MM.1S (cell line): ENCODE measurements around the gene TRMT61B.

Experiments
- EZH2 ChIP-seq: fragments of 300-600 bp; sonication (generic); optimal IDR thresholded peaks from 2 replicates; pipeline ENCODE3; 2017; ENCODE audit warnings: low read depth, mild to moderate bottlenecking, antibody characterized with exemption, low read length, mixed read lengths
- TF ChIP-seq, protein P1 (sequence below): fragments of 300-600 bp; sonication (generic); IDR thresholded peaks from 2 replicates; pipeline ENCODE4 v1.5.1; 2016; ENCODE audit warnings: antibody characterized with exemption, low read length, mixed read lengths

DNA sequence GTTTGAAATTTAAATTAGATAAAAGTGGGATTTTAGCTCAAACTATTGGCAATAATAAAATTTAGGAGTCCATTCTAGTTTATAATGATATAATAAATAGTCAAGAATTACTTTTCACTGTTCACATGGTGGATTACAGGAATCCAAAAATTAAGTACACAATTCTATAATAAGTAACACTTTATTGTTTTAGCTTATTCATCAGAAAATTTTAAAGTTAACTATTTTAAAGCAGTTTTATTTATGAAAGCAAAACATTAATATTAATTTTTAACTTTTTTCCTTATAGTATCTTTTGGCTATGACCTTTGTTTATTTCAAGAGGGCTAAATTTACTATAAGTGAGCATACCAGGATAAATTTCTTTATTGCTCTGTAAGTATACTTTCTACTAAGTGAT is 48.1 kb downstream of the TRMT61B start:
- TF ChIP-seq, protein P1, sequence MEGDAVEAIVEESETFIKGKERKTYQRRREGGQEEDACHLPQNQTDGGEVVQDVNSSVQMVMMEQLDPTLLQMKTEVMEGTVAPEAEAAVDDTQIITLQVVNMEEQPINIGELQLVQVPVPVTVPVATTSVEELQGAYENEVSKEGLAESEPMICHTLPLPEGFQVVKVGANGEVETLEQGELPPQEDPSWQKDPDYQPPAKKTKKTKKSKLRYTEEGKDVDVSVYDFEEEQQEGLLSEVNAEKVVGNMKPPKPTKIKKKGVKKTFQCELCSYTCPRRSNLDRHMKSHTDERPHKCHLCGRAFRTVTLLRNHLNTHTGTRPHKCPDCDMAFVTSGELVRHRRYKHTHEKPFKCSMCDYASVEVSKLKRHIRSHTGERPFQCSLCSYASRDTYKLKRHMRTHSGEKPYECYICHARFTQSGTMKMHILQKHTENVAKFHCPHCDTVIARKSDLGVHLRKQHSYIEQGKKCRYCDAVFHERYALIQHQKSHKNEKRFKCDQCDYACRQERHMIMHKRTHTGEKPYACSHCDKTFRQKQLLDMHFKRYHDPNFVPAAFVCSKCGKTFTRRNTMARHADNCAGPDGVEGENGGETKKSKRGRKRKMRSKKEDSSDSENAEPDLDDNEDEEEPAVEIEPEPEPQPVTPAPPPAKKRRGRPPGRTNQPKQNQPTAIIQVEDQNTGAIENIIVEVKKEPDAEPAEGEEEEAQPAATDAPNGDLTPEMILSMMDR, result no peak
- no peak for TF ChIP-seq EZH2
